AG04449 (cell line): Measurements from ENCODE around the gene MAT2A.
A peak's percentile ranks its signal among the peaks of the same experiment; 100 is the strongest.

Experiments used
- CTCF ChIA-PET: fragments of 350-600 bp; formaldehyde crosslinking; extraction: SDS; loops from one replicate; lab custom pipeline; 2021; ENCODE audit warnings: antibody characterized with exemption; lab: Yijun Ruan, JAX
- POLR2A ChIA-PET: fragments of 400-600, 350-600 bp; formaldehyde crosslinking; extraction: SDS; loops from one replicate; lab custom pipeline; 2020; ENCODE audit warnings: antibody characterized with exemption, inconsistent platforms; lab: Yijun Ruan, JAX
- DNase-seq: peaks from one replicate; pipeline ENCODE4 v3.0.0-alpha.2; 2010; ENCODE audit warnings: low read depth, low spot score
- H3K4me3 ChIP-seq: 2 replicates; pipeline ENCODE4 v1.5.1; 2011; ENCODE audit warnings: low read depth, mild to moderate bottlenecking, control low read depth, low read length
- CTCF ChIP-seq: IDR thresholded peaks from one replicate; pipeline ENCODE4 v1.5.1; 2011; ENCODE audit warnings: mild to moderate bottlenecking, moderate library complexity, low read length, control low read depth, inconsistent platforms; ENCODE audit not compliant: insufficient read depth; ENCODE audit errors: missing control alignments

MAT2A gene

GRCh38 chr2:85528355-85528754, 10.6 kb upstream of the MAT2A start:
- ChIA-PET CTCF (interaction anchor here (1.2 to 1.9 kb wide), 2 partner anchors 8 to 11 kb away, joined by 5 to 6 read pairs; no protein-coding TSS in a partner anchor), POLR2A (no interaction called here)
- no peak for DNase-seq
- TF ChIP-seq CTCF, result no peak
- H3K4me3 ChIP-seq, result no peak overlapping the region

- no peak for DNase-seq
- POLR2A ChIA-PET, result interaction anchor here (1.9 kb wide), 1 partner anchor 9 kb away, joined by 7 read pairs; the partner anchor contains the start of gene MAT2A
- CTCF ChIA-PET, result interaction anchor here (1.6 to 1.9 kb wide), 2 partner anchors 9 to 10 kb away, joined by 5 to 6 read pairs; partner anchors contain the start of gene MAT2A
- no peak overlapping the region for H3K4me3 ChIP-seq
- no peak for TF ChIP-seq CTCF
These were observed 9.2 kb upstream of the MAT2A start for GRCh38 chr2:85529809-85530208.

- no peak for TF ChIP-seq CTCF
- DNase-seq, result no peak
- CTCF ChIA-PET, result interaction anchor here (1.4 kb wide), 1 partner anchor 465 kb away, joined by 3 read pairs; no protein-coding TSS in a partner anchor
- POLR2A ChIA-PET, result no interaction called here
- H3K4me3 ChIP-seq, result no peak overlapping the region
These were observed 7.4 kb upstream of the MAT2A start for GRCh38 chr2:85531589-85531988.

DNA sequence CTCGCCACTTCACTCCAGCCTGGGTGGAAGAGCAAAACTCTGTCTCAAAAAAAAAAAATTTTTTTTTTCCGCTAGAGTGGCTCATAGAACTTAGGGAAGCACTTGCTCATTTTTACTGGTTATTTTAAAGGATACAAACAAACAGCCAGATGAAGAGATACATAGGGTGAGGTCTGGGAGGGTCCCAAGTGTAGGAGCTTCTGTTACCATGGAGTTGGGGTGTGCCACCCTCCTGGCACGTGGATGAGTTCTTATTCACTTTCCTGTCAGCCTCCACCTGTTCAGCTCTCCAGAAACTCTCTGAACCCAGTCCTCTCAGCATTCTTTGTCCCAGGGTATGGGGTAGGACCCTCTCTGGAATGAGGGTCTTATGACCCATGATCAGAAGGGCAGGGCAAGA, 4.9 kb upstream of the MAT2A start:
- H3K4me3 ChIP-seq, result no peak overlapping the region
- DNase-seq, result no peak
- ChIA-PET POLR2A (no interaction called here), CTCF (interaction anchor here (1.5 to 30.0 kb wide), 2 partner anchors 18 to 101 kb away, joined by 3 to 922 read pairs; partner anchors contain the start of gene SH2D6)
- no peak for TF ChIP-seq CTCF

DNA sequence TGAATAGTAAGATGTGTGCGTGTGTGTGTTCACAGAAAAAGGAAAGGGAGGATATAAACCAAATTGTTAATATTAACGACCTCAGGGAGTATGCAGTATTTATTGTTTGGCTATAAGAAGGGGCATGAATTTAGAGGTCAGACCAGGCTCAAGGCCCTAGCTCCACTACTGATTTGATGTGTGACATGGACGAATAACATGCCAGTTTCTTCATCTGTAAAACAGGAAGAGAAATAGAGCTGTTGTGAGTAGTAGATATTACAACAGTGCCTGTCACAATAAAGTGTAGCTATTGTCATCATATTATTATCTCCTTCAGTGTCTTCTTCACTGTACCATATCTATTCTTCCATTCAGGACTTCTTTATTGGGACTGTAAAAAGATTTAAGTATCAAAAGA, 4.1 kb upstream of the MAT2A start:
- DNase-seq, result no peak
- ChIA-PET CTCF (interaction anchor here (1.0 to 30.0 kb wide), 4 partner anchors 11 to 102 kb away, joined by 3 to 922 read pairs (median 3); partner anchors contain the start of gene SH2D6), POLR2A (no interaction called here)
- no peak for TF ChIP-seq CTCF
- H3K4me3 ChIP-seq, result no peak overlapping the region

GRCh38 chr2:85536479-85536878, 2.5 kb upstream of the MAT2A start:
- DNase-seq, result peak; percentile 41
- POLR2A ChIA-PET, result interaction anchor here (1.4 to 5.3 kb wide), 2 partner anchors 31 to 118 kb away, joined by 7 to 81 read pairs; partner anchors contain the start of gene SH2D6
- TF ChIP-seq CTCF, result no peak
- no peak overlapping the region for H3K4me3 ChIP-seq
- CTCF ChIA-PET, result interaction anchor here (1.0 to 30.0 kb wide), 4 partner anchors 13 to 104 kb away, joined by 3 to 922 read pairs (median 54); partner anchors contain the start of gene SH2D6
